ENCODE measurements around the gene SLC2A13.
"Not testable (repeated sequence)": the region's sequence is repeated elsewhere in the genome, so short reads cannot be mapped to it uniquely, and the experiment has no call there.

Gene SLC2A13

GRCh38 chr12:39860695-39861094 is 245.2 kb downstream of the SLC2A13 start:
- ATAC-seq (replicated peaks; ENCODE audit: extremely low read depth, poor library complexity, severe bottlenecking): no peak
- H3K36me3 Mint-ChIP-seq (ENCODE audit: insufficient read depth): no peaks in the 10 kb centered on the region
- no peaks in the 10 kb centered on the region for H3K4me1 Mint-ChIP-seq
- no peaks in the 10 kb centered on the region for H3K9me3 Mint-ChIP-seq
- no peak for DNase-seq (ENCODE audit: low spot score in 2 of 2)
- H3K27ac Mint-ChIP-seq (ENCODE audit: low read depth): no peak overlapping the region
- H3K27me3 Mint-ChIP-seq: no peaks in the 10 kb centered on the region
- H3K4me3 Mint-ChIP-seq: no peak overlapping the region

- Mint-ChIP-seq H3K27me3 (no peaks in the 10 kb centered on the region), H3K4me1 (no peaks in the 10 kb centered on the region), H3K36me3 (ENCODE audit: insufficient read depth) (no peaks in the 10 kb centered on the region), H3K9me3 (no peaks in the 10 kb centered on the region), H3K4me3 (no peak overlapping the region), H3K27ac (ENCODE audit: low read depth) (peak overlapping the region; percentile 78)
- DNase-seq (ENCODE audit: low spot score in 2 of 2) (no peak), ATAC-seq (replicated peaks; ENCODE audit: extremely low read depth, poor library complexity, severe bottlenecking) (no peak)
Observed at GRCh38 chr12:39853003-39853402, 252.9 kb downstream of the SLC2A13 start.

GRCh38 chr12:39852346-39852745 is 253.5 kb downstream of the SLC2A13 start:
- Mint-ChIP-seq H3K27ac (ENCODE audit: low read depth) (no peak overlapping the region), H3K4me1 (no peaks in the 10 kb centered on the region), H3K4me3 (no peak overlapping the region), H3K9me3 (no peaks in the 10 kb centered on the region), H3K36me3 (ENCODE audit: insufficient read depth) (no peaks in the 10 kb centered on the region), H3K27me3 (no peaks in the 10 kb centered on the region)
- ATAC-seq (replicated peaks; ENCODE audit: extremely low read depth, poor library complexity, severe bottlenecking): no peak
- DNase-seq (ENCODE audit: low spot score in 2 of 2): no peak

- H3K4me3 Mint-ChIP-seq; DNase-seq (ENCODE audit: low spot score in 2 of 2); H3K27me3 Mint-ChIP-seq; H3K27ac Mint-ChIP-seq (ENCODE audit: low read depth); H3K36me3 Mint-ChIP-seq (ENCODE audit: insufficient read depth); H3K4me1 Mint-ChIP-seq; ATAC-seq (replicated peaks; ENCODE audit: extremely low read depth, poor library complexity, severe bottlenecking); H3K9me3 Mint-ChIP-seq: not testable (repeated sequence)
Observed at GRCh38 chr12:39848218-39848617, 257.7 kb downstream of the SLC2A13 start.

- no peak overlapping the region for H3K4me3 Mint-ChIP-seq
- ATAC-seq (replicated peaks; ENCODE audit: extremely low read depth, poor library complexity, severe bottlenecking): no peak
- no peak for DNase-seq (ENCODE audit: low spot score in 2 of 2)
- no peaks in the 10 kb centered on the region for H3K36me3 Mint-ChIP-seq (ENCODE audit: insufficient read depth)
- no peak overlapping the region for H3K27ac Mint-ChIP-seq (ENCODE audit: low read depth)
- no peaks in the 10 kb centered on the region for H3K4me1 Mint-ChIP-seq
- no peaks in the 10 kb centered on the region for H3K9me3 Mint-ChIP-seq
- H3K27me3 Mint-ChIP-seq: no peaks in the 10 kb centered on the region
Observed at GRCh38 chr12:39846971-39847650, 258.8 kb downstream of the SLC2A13 start.

GRCh38 chr12:39846304-39846703 is 259.6 kb downstream of the SLC2A13 start:
- Mint-ChIP-seq H3K4me1 (no peaks in the 10 kb centered on the region), H3K9me3 (no peaks in the 10 kb centered on the region), H3K36me3 (ENCODE audit: insufficient read depth) (no peaks in the 10 kb centered on the region), H3K27ac (ENCODE audit: low read depth) (no peak overlapping the region), H3K4me3 (no peak overlapping the region), H3K27me3 (no peaks in the 10 kb centered on the region)
- DNase-seq (ENCODE audit: low spot score in 2 of 2): no peak
- ATAC-seq (replicated peaks; ENCODE audit: extremely low read depth, poor library complexity, severe bottlenecking): no peak

- Mint-ChIP-seq H3K27me3 (no peaks in the 10 kb centered on the region), H3K4me3 (no peak overlapping the region), H3K27ac (ENCODE audit: low read depth) (no peak overlapping the region), H3K9me3 (no peaks in the 10 kb centered on the region), H3K36me3 (ENCODE audit: insufficient read depth) (no peaks in the 10 kb centered on the region), H3K4me1 (no peaks in the 10 kb centered on the region)
- DNase-seq (ENCODE audit: low spot score in 2 of 2): no peak
- ATAC-seq (replicated peaks; ENCODE audit: extremely low read depth, poor library complexity, severe bottlenecking): no peak
Observed at GRCh38 chr12:39840422-39840821, 265.5 kb downstream of the SLC2A13 start.

- H3K4me3 Mint-ChIP-seq: no peak overlapping the region
- no peaks in the 10 kb centered on the region for H3K27me3 Mint-ChIP-seq
- H3K36me3 Mint-ChIP-seq (ENCODE audit: insufficient read depth): no peaks in the 10 kb centered on the region
- no peak overlapping the region for H3K27ac Mint-ChIP-seq (ENCODE audit: low read depth)
- H3K9me3 Mint-ChIP-seq: no peaks in the 10 kb centered on the region
- ATAC-seq (replicated peaks; ENCODE audit: extremely low read depth, poor library complexity, severe bottlenecking): no peak
- no peak for DNase-seq (ENCODE audit: low spot score in 2 of 2)
- H3K4me1 Mint-ChIP-seq: no peaks in the 10 kb centered on the region
Observed at GRCh38 chr12:39839072-39839471, 266.8 kb downstream of the SLC2A13 start.

GRCh38 chr12:39835517-39836489 is 270.1 kb downstream of the SLC2A13 start:
- Mint-ChIP-seq H3K27me3 (no peaks in the 10 kb centered on the region), H3K9me3 (no peaks in the 10 kb centered on the region), H3K36me3 (ENCODE audit: insufficient read depth) (no peaks in the 10 kb centered on the region), H3K27ac (ENCODE audit: low read depth) (no peak overlapping the region), H3K4me3 (no peak overlapping the region), H3K4me1 (no peaks in the 10 kb centered on the region)
- DNase-seq (ENCODE audit: low spot score in 2 of 2) (no peak), ATAC-seq (replicated peaks; ENCODE audit: extremely low read depth, poor library complexity, severe bottlenecking) (no peak)

- no peaks in the 10 kb centered on the region for H3K36me3 Mint-ChIP-seq (ENCODE audit: insufficient read depth)
- H3K4me1 Mint-ChIP-seq: no peaks in the 10 kb centered on the region
- H3K27ac Mint-ChIP-seq (ENCODE audit: low read depth): no peak overlapping the region
- ATAC-seq (replicated peaks; ENCODE audit: extremely low read depth, poor library complexity, severe bottlenecking) (no peak), DNase-seq (ENCODE audit: low spot score in 2 of 2) (no peak)
- H3K4me3 Mint-ChIP-seq: no peak overlapping the region
- no peaks in the 10 kb centered on the region for H3K27me3 Mint-ChIP-seq
- no peaks in the 10 kb centered on the region for H3K9me3 Mint-ChIP-seq
Observed at GRCh38 chr12:39831587-39832315, 274.1 kb downstream of the SLC2A13 start.

GRCh38 chr12:39830852-39831520 is 274.9 kb downstream of the SLC2A13 start:
- no peak for ATAC-seq (replicated peaks; ENCODE audit: extremely low read depth, poor library complexity, severe bottlenecking)
- no peaks in the 10 kb centered on the region for H3K9me3 Mint-ChIP-seq
- H3K36me3 Mint-ChIP-seq (ENCODE audit: insufficient read depth): no peaks in the 10 kb centered on the region
- DNase-seq (ENCODE audit: low spot score in 2 of 2): no peak
- no peak overlapping the region for H3K4me3 Mint-ChIP-seq
- no peaks in the 10 kb centered on the region for H3K27me3 Mint-ChIP-seq
- H3K4me1 Mint-ChIP-seq: no peaks in the 10 kb centered on the region
- no peak overlapping the region for H3K27ac Mint-ChIP-seq (ENCODE audit: low read depth)

GRCh38 chr12:39830171-39830570 is 275.7 kb downstream of the SLC2A13 start:
- DNase-seq (ENCODE audit: low spot score in 2 of 2) (no peak), ATAC-seq (replicated peaks; ENCODE audit: extremely low read depth, poor library complexity, severe bottlenecking) (no peak)
- H3K36me3 Mint-ChIP-seq (ENCODE audit: insufficient read depth): no peaks in the 10 kb centered on the region
- no peaks in the 10 kb centered on the region for H3K4me1 Mint-ChIP-seq
- H3K27me3 Mint-ChIP-seq: no peaks in the 10 kb centered on the region
- no peak overlapping the region for H3K27ac Mint-ChIP-seq (ENCODE audit: low read depth)
- H3K4me3 Mint-ChIP-seq: no peak overlapping the region
- H3K9me3 Mint-ChIP-seq: no peaks in the 10 kb centered on the region

Measured in central memory CD8-positive, alpha-beta T cell (primary cell).